Central memory CD8-positive, alpha-beta T cell (primary cell): ENCODE results near the gene REEP3.

Experiments used
- ATAC-seq: fragments of 150-1000 bp; cut with Tn5 transposase; replicated peaks from 2 replicates; pipeline ENCODE4 v1.10.0; 2022; ENCODE audit warnings: mild to moderate bottlenecking, moderate FRiP score, moderate number of reproducible peaks; ENCODE audit not compliant: poor library complexity, severe bottlenecking; ENCODE audit errors: extremely low read depth
- DNase-seq, 2 donors: peaks; one replicate each; pipeline ENCODE4 v3.0.0; 2021; ENCODE audit warnings: low spot score in 2 of 2
- H3K27ac Mint-ChIP-seq: one replicate; pipeline ENCODE4 v1.8.0; 2022; ENCODE audit warnings: low read depth, mild to moderate bottlenecking, moderate library complexity, mixed read lengths
- H3K27me3 Mint-ChIP-seq: one replicate; pipeline ENCODE4 v1.8.0; 2022; ENCODE audit warnings: mixed read lengths
- H3K36me3 Mint-ChIP-seq: one replicate; pipeline ENCODE4 v1.8.0; 2022; ENCODE audit warnings: mild to moderate bottlenecking, moderate library complexity, mixed read lengths; ENCODE audit not compliant: insufficient read depth
- H3K4me1 Mint-ChIP-seq: one replicate; pipeline ENCODE4 v1.8.0; 2022; ENCODE audit warnings: mixed read lengths
- H3K4me3 Mint-ChIP-seq: one replicate; pipeline ENCODE4 v1.8.0; 2022; ENCODE audit warnings: mild to moderate bottlenecking, moderate library complexity, mixed read lengths
- H3K9me3 Mint-ChIP-seq: one replicate; pipeline ENCODE4 v1.8.0; 2022; ENCODE audit warnings: mixed read lengths

Gene REEP3

GRCh38 chr10:63542835-63543575, 21.8 kb downstream of the REEP3 start:
- Mint-ChIP-seq H3K27ac (no peak overlapping the region), H3K27me3 (no peaks in the 10 kb centered on the region), H3K9me3 (no peaks in the 10 kb centered on the region), H3K4me3 (no peak overlapping the region), H3K36me3 (peaks cover 2% of the 10 kb centered on the region), H3K4me1 (peaks cover 9% of the 10 kb centered on the region)
- DNase-seq (no peak), ATAC-seq (no peak)

DNA sequence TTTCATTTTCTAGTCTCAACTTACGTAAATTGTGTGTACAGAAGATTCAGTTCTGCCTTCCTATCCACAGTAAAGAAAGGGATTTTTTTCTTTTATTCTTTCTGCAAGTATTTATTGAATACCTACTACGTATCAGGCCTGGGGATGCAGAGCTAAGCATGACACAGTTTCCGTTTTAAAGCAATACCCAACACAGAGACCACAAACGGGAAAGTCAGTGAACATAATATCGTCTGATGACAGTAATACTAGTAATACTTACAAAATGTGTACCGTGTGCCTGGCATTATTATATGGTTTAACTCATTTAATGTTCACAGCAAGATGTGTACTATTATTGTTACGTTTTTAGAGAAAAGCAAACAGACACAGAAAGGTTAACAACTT, 22.4 kb downstream of the REEP3 start:
- Mint-ChIP-seq H3K27ac (peak overlapping the region; percentile 1), H3K9me3 (no peaks in the 10 kb centered on the region), H3K36me3 (peaks cover 2% of the 10 kb centered on the region), H3K27me3 (no peaks in the 10 kb centered on the region), H3K4me1 (peaks cover 9% of the 10 kb centered on the region), H3K4me3 (no peak overlapping the region)
- DNase-seq (no peak), ATAC-seq (no peak)

- ATAC-seq (no peak), DNase-seq (no peak)
- peak overlapping the region; percentile 1 for H3K27ac Mint-ChIP-seq
- H3K36me3 Mint-ChIP-seq = peaks cover 3% of the 10 kb centered on the region
- no peaks in the 10 kb centered on the region for H3K27me3 Mint-ChIP-seq
- no peak overlapping the region for H3K4me3 Mint-ChIP-seq
- H3K4me1 Mint-ChIP-seq = peaks cover 11% of the 10 kb centered on the region
- no peaks in the 10 kb centered on the region for H3K9me3 Mint-ChIP-seq
Measured at GRCh38 chr10:63544418-63544817, 23.2 kb downstream of the REEP3 start.

DNA sequence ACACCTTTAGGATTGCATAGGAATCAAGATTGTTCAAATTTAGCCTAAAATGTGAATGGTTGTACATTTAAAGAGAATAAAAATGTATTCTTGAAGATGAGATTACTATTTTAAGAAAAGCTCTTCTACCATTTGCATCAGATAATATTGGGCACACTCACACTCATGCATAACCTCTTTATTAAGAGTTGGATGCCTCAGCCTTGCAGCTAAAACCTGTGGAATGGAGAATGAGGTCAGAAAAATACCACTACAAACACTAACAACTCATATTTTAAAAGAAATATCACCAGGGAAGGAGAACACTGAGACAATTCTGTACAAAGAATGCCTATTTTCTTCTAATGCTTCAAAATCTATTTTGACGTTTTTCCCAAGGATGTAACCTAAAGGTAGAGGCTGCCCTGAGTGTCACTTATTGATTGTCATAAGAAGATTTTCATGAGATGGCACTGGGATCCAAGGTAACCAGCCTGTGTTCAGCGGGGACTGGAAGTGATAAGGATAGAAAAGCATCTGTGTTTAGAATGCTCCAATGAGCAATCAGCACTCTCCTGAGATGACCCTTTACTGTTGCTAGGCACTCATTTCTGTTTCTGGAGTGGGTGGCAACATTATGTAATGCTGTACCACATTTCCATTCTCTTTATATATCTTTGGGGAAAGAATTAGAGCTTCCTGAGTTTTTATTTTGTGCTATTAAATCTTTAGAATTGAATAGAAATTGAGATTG, 26.6 kb downstream of the REEP3 start:
- no peak for DNase-seq
- Mint-ChIP-seq H3K4me1 (peaks cover 18% of the 10 kb centered on the region), H3K27ac (no peak overlapping the region), H3K36me3 (peaks cover 6% of the 10 kb centered on the region), H3K9me3 (no peaks in the 10 kb centered on the region), H3K27me3 (no peaks in the 10 kb centered on the region), H3K4me3 (no peak overlapping the region)
- no peak for ATAC-seq

- no peak overlapping the region for H3K4me3 Mint-ChIP-seq
- peaks cover 19% of the 10 kb centered on the region for H3K4me1 Mint-ChIP-seq
- H3K36me3 Mint-ChIP-seq = peaks cover 6% of the 10 kb centered on the region
- H3K27ac Mint-ChIP-seq = no peak overlapping the region
- no peak for DNase-seq
- H3K27me3 Mint-ChIP-seq = no peaks in the 10 kb centered on the region
- no peak for ATAC-seq
- H3K9me3 Mint-ChIP-seq = no peaks in the 10 kb centered on the region
Measured at GRCh38 chr10:63548860-63549259, 27.7 kb downstream of the REEP3 start.

DNA sequence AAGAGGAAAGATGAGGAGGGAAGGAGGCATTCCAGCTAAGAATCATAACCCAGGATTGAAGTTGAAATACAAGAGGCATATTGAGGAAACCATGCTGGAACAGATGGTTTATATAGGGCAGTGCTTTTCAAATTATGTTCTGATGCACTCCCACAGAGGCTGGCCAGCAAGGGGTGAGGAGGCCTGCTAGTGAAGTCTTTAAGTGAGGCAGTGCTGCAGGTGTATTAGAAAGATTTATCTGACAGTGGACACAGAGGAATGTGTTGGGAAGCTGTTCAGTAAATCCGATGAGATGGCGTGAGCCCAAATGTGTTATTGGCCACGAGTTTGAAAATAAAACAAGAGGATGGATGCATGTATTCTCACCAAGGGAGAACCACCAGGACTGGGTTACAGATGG, 28.6 kb downstream of the REEP3 start:
- Mint-ChIP-seq H3K27me3 (no peaks in the 10 kb centered on the region), H3K36me3 (peaks cover 6% of the 10 kb centered on the region), H3K4me3 (no peak overlapping the region), H3K4me1 (peaks cover 21% of the 10 kb centered on the region), H3K27ac (no peak overlapping the region), H3K9me3 (no peaks in the 10 kb centered on the region)
- ATAC-seq = no peak
- no peak for DNase-seq

GRCh38 chr10:63553031-63553430, 31.8 kb downstream of the REEP3 start:
- Mint-ChIP-seq H3K36me3 (peaks cover 4% of the 10 kb centered on the region), H3K4me1 (peaks cover 27% of the 10 kb centered on the region), H3K27me3 (no peaks in the 10 kb centered on the region), H3K4me3 (no peak overlapping the region), H3K9me3 (no peaks in the 10 kb centered on the region), H3K27ac (no peak overlapping the region)
- DNase-seq = no peak
- ATAC-seq = no peak

GRCh38 chr10:63553473-63553872, 32.3 kb downstream of the REEP3 start:
- peaks cover 27% of the 10 kb centered on the region for H3K4me1 Mint-ChIP-seq
- no peak overlapping the region for H3K27ac Mint-ChIP-seq
- no peak overlapping the region for H3K4me3 Mint-ChIP-seq
- peaks cover 4% of the 10 kb centered on the region for H3K36me3 Mint-ChIP-seq
- ATAC-seq (no peak), DNase-seq (no peak)
- H3K9me3 Mint-ChIP-seq = no peaks in the 10 kb centered on the region
- no peaks in the 10 kb centered on the region for H3K27me3 Mint-ChIP-seq

DNA sequence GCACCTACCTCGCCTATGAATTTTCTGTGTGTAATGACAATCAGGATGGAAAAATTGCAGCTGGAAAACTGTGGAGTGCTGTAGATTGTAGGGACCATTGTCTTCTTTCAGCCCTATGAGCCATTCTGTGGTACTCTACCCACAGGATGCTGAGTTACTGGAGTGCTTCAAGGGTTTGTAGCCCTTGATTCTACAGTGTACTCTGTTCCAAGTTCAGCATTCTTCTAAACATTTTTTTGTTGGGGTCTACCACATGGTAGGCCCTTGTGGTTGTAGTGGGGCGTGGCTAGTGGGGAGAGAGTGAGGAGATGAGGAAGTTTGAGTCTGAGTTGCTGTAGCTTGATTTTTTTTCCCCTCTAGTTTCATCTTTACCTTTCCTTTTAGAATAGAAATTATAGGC, 33.5 kb downstream of the REEP3 start:
- peaks cover 23% of the 10 kb centered on the region for H3K4me1 Mint-ChIP-seq
- ATAC-seq (peak; percentile 97), DNase-seq (peak in 1 of 2 donors; percentile 34)
- no peaks in the 10 kb centered on the region for H3K27me3 Mint-ChIP-seq
- H3K36me3 Mint-ChIP-seq = peaks cover 1% of the 10 kb centered on the region
- peak overlapping the region; percentile 19 for H3K27ac Mint-ChIP-seq
- H3K9me3 Mint-ChIP-seq = no peaks in the 10 kb centered on the region
- H3K4me3 Mint-ChIP-seq = no peak overlapping the region

DNA sequence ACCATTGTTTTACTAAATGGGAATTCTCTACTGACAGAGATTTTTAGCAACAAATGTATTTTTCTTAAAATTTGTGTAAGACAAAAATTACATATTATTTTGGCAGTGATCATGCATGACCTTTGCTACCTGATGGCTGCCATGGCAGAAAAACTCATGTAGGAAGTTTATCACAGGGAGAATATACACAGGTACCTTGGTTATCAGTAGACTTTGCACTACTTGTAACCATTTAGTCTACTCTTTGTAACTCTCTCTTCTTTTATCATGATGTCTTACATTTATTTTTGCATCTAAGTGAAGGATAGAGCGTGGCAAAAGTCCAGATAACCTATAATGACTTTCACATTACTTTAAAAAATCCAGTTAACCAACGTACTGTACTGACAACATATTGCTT, 34.1 kb downstream of the REEP3 start:
- Mint-ChIP-seq H3K4me1 (peaks cover 19% of the 10 kb centered on the region), H3K36me3 (peaks cover 1% of the 10 kb centered on the region), H3K27ac (no peak overlapping the region), H3K4me3 (no peak overlapping the region), H3K9me3 (no peaks in the 10 kb centered on the region), H3K27me3 (no peaks in the 10 kb centered on the region)
- no peak for ATAC-seq
- DNase-seq = no peak

DNA sequence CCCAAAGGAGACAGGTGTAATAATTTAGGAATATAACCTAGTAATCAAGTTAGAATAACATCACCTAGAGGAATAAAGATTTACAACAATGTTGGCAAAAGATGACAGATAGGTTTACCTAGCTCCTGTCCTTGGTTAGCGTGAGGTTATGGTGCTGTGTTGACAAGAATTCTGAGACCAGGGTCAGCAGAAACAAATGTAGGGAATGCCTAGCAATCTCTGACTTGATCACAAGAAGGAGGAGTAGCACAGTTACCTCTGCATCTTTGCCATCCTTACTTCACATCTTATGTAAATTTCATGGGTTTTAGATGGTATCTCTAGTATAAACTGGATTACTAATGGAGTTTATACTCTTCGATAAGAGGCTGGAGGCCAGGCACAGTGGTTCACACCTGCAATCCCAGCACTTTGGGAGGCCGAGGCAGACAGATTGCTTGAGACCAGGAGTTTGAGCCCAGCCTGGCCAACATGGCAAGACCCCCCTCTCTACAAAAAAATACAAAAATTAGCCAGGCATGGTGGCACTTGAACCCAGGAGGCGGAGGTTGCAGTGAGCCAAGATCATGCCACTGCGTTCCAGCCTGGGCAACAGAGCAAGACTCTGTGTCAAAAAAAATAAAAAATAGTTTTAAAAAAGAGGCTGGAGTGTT, 37.1 kb downstream of the REEP3 start:
- ATAC-seq = no peak
- H3K27ac Mint-ChIP-seq = peak overlapping the region; percentile 56
- no peaks in the 10 kb centered on the region for H3K9me3 Mint-ChIP-seq

GRCh38 chr10:63561341-63561740, 40.1 kb downstream of the REEP3 start:
- ATAC-seq (no peak), DNase-seq (no peak)
- Mint-ChIP-seq H3K9me3 (no peaks in the 10 kb centered on the region), H3K27ac (peak overlapping the region; percentile 5), H3K36me3 (no peaks in the 10 kb centered on the region), H3K4me1 (peaks cover 26% of the 10 kb centered on the region), H3K27me3 (no peaks in the 10 kb centered on the region), H3K4me3 (no peak overlapping the region)

More for the DNA sequence above, 37.1 kb downstream of the REEP3 start:
- H3K36me3 Mint-ChIP-seq = no peaks in the 10 kb centered on the region
- H3K27me3 Mint-ChIP-seq = no peaks in the 10 kb centered on the region
- no peak for DNase-seq
- H3K4me3 Mint-ChIP-seq = no peak overlapping the region
- peaks cover 29% of the 10 kb centered on the region for H3K4me1 Mint-ChIP-seq

DNA sequence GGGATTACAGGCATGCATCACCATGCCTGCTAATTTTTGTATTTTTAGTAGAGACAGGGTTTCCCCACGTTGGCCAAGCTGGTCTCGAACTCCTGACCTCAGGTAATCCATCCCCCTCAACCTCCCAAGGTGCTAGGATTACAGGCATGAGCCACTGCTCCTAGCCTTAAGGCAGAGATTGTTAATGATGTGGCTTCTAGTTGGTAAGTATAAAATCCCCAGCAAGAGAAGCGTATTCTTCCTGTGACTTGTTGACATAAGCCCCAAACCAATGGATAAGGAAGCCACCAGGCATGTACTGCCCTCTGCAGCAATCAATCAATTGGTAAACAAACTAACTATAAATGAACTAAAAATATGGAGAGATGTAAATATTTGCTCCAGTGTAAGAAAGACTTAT, 41.2 kb downstream of the REEP3 start:
- Mint-ChIP-seq H3K9me3 (no peaks in the 10 kb centered on the region), H3K27me3 (no peaks in the 10 kb centered on the region), H3K27ac (no peak overlapping the region), H3K4me1 (peaks cover 26% of the 10 kb centered on the region), H3K36me3 (no peaks in the 10 kb centered on the region), H3K4me3 (no peak overlapping the region)
- DNase-seq (no peak), ATAC-seq (no peak)
